Measurements from ENCODE around the gene PCSK2.
"Not testable (repeated sequence)": the region's sequence is repeated elsewhere in the genome, so short reads cannot be mapped to it uniquely, and the experiment has no call there.

PCSK2 gene

DNA sequence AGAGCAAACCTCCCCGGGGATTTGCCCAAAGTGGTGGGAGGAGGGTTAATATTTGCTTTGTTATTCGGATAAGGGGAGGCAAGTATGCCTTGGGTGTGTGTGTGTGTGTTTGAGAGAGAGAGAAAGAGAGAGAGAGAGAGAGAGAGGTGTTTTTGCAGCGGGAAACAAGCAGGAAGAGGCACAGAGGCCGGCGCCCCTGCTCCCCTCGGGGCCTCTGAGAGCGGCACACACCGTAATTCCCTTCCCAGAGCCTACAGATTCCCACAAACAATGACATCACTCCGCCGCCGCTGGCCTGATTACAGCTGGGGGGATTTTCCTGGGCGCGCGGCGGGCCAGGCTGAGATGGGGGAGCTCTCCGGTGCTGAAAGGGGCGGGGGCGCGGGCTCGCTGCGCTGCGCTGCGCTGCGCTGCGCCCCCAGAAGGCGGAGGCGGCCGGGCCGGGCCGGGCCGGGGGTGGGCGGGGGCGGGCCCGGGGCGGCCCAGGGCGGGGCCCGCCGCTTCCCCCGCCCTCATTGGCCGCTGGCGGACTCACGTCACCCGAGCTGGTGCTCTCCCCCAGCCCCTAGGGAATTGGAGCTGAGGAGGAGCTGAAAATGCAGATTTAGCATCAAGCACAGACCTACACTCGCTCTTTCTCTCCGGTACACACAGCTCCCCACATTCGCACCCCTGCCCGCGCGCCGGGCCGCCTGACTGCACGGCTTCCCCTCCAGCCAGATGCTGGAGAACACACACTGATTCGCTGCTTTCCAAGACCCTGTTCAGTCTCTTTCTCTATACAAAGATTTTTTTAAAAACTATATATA, at the start of gene PCSK2:
TSS of gene PCSK2 (plus strand) at position 631 of the 809 bp plus-strand sequence. CDS start 266 bp downstream, outside the sequence.
- DNase-seq = no peak

DNA sequence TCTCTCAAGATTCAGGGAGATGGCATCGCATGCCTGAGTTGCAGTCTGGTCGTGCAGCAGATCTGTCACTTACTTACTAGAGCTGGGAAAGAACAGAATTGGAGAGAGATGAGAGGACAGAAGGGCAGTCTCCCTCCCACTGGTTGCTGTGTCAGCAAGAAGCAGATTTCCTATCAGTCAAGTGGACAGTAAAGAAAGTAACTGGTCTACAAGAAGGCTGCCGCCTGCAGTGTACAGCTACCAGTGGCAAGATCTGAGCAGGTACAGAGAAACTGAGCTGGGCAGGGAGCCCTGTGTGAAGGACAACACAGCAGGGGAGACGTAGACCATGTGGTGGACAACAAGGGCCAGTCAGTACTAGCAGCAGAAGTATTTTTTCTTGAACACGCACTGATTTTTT, 49.5 kb upstream of the PCSK2 start:
- DNase-seq = no peak

- DNase-seq = no peak
Measured at GRCh38 chr20:17179840-17180239, 47.0 kb upstream of the PCSK2 start.

GRCh38 chr20:17189976-17190695, 36.7 kb upstream of the PCSK2 start:
- DNase-seq = no peak

DNA sequence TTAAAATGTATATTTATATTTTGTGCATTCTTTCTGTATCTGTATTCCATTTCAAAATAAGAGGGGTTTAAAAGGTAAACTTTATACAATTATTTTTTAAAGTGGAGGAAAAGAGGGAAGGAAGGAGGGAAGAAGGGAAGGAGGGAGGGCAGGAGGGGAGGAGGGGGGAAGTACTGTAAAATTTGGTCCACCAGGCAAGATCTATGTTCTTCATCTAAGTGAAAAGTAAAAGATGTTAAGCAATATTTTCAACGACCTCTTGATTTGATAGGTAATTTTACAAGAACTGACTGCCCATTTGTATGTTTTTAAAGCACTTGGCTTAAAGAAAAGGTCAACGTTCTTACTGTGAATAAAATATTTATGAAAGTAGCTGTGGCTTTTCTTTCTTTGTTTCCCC, 29.8 kb upstream of the PCSK2 start:
- DNase-seq = no peak

- no peak for DNase-seq
Measured at GRCh38 chr20:17202030-17202429, 24.8 kb upstream of the PCSK2 start.

GRCh38 chr20:17202673-17203072, 24.2 kb upstream of the PCSK2 start:
- DNase-seq = no peak

- DNase-seq = no peak
Measured at GRCh38 chr20:17205084-17205813, 21.6 kb upstream of the PCSK2 start.

- no peak for DNase-seq
Measured at GRCh38 chr20:17210387-17210786, 16.5 kb upstream of the PCSK2 start.

- DNase-seq = no peak
Measured at GRCh38 chr20:17210983-17211382, 15.9 kb upstream of the PCSK2 start.

GRCh38 chr20:17215167-17215566, 11.7 kb upstream of the PCSK2 start:
- DNase-seq = no peak

DNA sequence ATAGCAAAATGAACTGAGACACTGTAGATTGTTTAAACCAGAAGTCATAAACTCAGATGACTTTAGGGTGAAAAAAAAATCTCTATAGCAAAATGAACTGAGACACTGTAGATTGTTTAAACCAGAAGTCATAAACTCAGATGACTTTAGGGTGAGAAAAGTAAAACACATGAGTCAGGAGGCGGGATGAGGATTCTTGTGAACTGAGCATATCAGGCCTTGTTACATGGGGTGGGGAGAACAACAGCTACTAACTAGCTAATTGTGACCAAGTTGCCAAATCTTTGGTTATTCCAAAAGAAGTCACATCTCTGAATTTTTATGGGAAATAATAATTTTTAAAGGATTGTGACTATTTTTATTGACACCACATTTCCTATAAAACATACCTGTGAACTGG, 7.0 kb upstream of the PCSK2 start:
- DNase-seq = not testable (repeated sequence)

GRCh38 chr20:17223553-17223952, 3.3 kb upstream of the PCSK2 start:
- DNase-seq = no peak

DNA sequence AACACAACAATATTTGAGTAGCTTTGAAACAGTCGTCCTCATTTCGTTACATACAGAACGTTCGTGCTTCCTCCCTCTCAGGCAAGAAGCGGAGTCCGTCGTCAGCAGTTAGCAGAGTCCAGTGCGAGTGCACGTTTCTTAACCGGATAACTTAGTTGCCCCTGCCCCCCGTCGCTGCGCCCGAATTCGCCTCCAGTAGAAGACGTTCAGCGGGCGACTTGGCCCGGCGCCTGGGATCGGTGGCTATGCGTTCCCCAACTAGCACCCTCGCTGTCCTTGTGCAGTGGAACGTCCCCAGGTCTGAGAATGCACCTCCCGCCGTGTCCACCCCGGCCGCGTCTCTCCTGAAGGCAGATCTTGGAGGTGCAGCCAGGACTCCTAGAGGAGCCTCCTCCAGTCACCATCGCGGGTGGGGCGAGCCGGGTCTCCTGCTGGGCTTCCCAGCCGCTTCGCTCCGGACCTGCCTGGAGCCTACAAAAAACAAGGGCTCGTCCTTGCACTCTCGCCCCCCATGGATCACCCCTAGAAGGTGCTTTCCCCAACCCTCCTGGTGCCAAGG, 910 bp upstream of the PCSK2 start:
- DNase-seq = no peak

GRCh38 chr20:17227219-17227575, 357 bp downstream of the PCSK2 start:
- no peak for DNase-seq

GRCh38 chr20:17227669-17228623, 1.1 kb downstream of the PCSK2 start:
- DNase-seq = no peak

DNA sequence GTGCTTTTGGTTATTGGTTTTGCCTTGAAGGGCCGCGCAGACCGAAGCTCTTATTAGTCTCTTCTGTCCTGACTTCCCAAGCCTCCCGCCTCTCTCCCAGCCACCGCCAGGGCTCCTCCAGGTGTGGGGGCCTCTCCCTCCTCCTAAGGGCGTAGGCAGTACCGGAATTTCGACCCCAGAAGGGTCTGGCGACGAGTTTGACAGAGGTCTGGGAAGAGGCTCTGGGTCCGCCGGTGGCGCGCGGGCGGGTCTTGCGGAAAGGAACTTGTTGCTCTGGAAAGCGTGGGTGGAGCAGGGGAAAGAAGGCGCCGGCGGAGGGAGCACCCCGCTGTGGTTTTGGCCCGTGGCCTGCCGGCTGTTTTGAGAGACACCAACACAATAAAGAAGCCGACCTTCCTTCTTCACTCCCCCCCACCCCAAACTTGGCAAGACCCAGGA, 1.8 kb downstream of the PCSK2 start:
- no peak for DNase-seq

DNA sequence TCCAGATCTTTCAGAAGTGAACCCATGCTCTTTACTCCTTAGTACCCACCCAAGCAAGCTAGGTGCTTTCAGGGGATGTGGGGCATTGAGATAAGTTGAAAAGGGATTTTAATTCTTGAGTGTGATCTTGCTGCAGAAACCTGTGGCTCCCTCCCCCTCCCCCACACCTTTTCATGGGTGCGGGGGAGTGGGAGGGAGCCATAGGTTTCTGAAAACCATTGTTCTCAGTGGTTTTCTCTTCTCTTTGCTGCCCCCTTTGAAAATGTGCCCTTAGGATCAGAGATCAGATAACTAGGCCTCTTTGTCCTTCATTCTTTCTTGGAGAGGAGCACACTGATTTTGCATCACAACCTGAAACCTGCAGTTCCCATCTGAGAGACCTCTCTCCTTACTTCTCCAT, 2.4 kb downstream of the PCSK2 start:
- no peak for DNase-seq

DNA sequence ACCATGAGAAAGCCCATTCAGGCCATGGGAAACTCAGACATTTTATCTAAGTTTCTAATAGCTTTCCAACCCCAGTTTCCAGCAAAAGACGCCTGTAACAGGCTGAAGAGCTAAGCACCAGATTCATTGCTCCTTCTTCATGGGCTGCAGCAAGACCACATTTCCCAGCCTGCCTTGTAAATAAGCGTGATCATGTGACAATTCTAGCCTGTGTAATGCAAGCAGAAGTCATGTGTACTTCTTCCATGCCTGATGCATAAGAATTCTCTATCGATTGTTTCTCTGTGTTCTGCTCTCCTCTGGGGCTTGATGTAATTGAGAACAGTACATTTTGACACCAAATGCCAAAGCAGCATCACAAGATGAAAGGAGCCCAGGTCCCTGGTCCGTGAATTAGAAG, 6.8 kb downstream of the PCSK2 start:
- no peak for DNase-seq

- no peak for DNase-seq
Measured at GRCh38 chr20:17236766-17237165, 9.9 kb downstream of the PCSK2 start.

- DNase-seq = no peak
Measured at GRCh38 chr20:17248224-17248623, 21.4 kb downstream of the PCSK2 start.

DNA sequence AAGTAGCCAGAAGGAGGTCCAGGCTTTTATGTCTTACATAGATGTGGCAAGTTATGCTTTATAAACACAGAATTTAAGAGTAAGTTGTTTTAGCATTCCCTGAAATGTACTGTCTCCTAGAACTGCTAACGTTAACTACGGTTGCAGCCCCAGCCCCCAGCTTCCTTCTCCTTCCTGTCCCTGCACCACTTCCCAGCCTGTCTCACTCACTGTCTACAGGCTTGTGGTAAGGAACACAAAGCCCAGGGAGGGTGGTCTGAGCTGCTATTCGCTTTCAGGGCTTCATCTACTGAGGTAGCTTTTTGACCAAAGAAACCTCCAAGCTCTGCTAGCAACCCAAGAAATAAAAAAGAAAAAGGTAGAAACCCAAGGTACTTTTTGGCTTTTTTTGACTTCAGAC, 35.9 kb downstream of the PCSK2 start:
- no peak for DNase-seq

Data from SW 1271 (cell line).